Kidney epithelial cell (primary cell): ENCODE measurements around the gene LMCD1. TPM values are rescaled to one million over a fixed set of nuclear protein-coding genes. Genes with fewer than 3 reads are reported as not detected.
"Not testable (repeated sequence)": the region's sequence is repeated elsewhere in the genome, so short reads cannot be mapped to it uniquely, and the experiment has no call there.

Experiments
- DNase-seq: peaks from one replicate; pipeline ENCODE4 v3.0.0-alpha.2; 2010; ENCODE audit warnings: low read depth
- H3K27me3 ChIP-seq: 2 replicates; pipeline ENCODE4 v1.6.0; 2011; ENCODE audit warnings: low read length; ENCODE audit not compliant: control insufficient read depth, insufficient read depth
- H3K36me3 ChIP-seq: 2 replicates; pipeline ENCODE4 v1.5.1; 2011; ENCODE audit warnings: low read length; ENCODE audit not compliant: control insufficient read depth, insufficient read depth
- H3K4me3 ChIP-seq: 2 replicates; pipeline ENCODE4 v1.5.1; 2011; ENCODE audit warnings: low read depth, mild to moderate bottlenecking, control low read depth, low read length
- total RNA-seq: library from RNA; depleted of rRNA; stranded (reverse); fragments of >200 nt; gene quantifications from 2 replicates; pipeline ENCODE4 v1.2.3, GENCODE V29; 2015
- TF ChIP-seq, protein P1 (sequence below): IDR thresholded peaks from 2 replicates; pipeline ENCODE4 v1.5.1; 2011; ENCODE audit warnings: mild to moderate bottlenecking, moderate library complexity, low read length, control low read depth, inconsistent platforms; ENCODE audit not compliant: insufficient read depth, poor library complexity, severe bottlenecking

Gene LMCD1
- total RNA-seq, 1 donor from 2014 or later: 264 TPM

GRCh38 chr3:8576841-8577571, 75.4 kb downstream of the LMCD1 start:
- TF ChIP-seq, protein P1, sequence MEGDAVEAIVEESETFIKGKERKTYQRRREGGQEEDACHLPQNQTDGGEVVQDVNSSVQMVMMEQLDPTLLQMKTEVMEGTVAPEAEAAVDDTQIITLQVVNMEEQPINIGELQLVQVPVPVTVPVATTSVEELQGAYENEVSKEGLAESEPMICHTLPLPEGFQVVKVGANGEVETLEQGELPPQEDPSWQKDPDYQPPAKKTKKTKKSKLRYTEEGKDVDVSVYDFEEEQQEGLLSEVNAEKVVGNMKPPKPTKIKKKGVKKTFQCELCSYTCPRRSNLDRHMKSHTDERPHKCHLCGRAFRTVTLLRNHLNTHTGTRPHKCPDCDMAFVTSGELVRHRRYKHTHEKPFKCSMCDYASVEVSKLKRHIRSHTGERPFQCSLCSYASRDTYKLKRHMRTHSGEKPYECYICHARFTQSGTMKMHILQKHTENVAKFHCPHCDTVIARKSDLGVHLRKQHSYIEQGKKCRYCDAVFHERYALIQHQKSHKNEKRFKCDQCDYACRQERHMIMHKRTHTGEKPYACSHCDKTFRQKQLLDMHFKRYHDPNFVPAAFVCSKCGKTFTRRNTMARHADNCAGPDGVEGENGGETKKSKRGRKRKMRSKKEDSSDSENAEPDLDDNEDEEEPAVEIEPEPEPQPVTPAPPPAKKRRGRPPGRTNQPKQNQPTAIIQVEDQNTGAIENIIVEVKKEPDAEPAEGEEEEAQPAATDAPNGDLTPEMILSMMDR: no peak
- no peaks in the 10 kb centered on the region for H3K36me3 ChIP-seq
- H3K4me3 ChIP-seq: no peak overlapping the region
- no peaks in the 10 kb centered on the region for H3K27me3 ChIP-seq
- DNase-seq: no peak

DNA sequence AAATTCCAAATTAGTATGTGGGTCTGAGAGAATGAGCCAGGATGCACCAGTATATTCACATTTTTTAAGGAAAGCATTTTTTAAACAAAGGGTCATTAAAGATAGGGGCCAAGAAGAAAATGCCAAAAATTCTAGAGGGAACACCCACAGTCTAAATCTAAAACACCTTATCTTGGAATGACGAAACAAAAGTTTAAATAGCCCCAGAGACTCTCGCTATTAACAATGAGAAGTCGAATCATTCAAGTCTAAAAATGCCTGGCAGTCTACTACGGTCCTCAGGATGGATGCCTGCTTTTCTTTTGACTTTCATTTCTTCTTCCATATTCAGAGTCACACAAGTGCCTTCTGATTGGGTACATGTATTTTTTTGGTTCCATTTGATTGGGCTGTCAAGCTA, 76.7 kb downstream of the LMCD1 start:
- H3K27me3 ChIP-seq: no peaks in the 10 kb centered on the region
- no peak for DNase-seq
- H3K36me3 ChIP-seq: no peaks in the 10 kb centered on the region
- TF ChIP-seq, protein P1: no peak
- no peak overlapping the region for H3K4me3 ChIP-seq

DNA sequence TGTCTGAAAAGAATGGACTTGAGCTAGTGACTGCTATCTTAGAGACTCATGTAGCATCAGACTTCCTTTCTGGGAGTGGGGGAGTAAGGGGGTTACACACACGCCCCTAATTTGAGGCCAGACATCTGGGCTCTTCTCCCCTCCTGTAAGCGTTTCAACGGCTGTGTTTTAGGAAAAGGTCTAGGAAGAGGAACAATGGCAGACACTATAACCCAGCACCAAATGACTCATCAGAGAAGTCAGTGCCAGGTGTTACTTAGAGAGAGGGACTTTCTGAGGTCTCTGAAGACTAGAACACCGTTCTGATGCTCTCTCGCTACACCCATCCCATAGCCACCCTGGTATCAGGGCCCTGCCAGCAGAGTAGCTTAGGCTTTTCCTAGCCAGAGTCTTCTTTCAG, 77.5 kb downstream of the LMCD1 start:
- Histone ChIP-seq H3K4me3 (no peak overlapping the region), H3K36me3 (no peaks in the 10 kb centered on the region), H3K27me3 (no peaks in the 10 kb centered on the region)
- DNase-seq: peak; percentile 2
- TF ChIP-seq, protein P1: no peak

DNA sequence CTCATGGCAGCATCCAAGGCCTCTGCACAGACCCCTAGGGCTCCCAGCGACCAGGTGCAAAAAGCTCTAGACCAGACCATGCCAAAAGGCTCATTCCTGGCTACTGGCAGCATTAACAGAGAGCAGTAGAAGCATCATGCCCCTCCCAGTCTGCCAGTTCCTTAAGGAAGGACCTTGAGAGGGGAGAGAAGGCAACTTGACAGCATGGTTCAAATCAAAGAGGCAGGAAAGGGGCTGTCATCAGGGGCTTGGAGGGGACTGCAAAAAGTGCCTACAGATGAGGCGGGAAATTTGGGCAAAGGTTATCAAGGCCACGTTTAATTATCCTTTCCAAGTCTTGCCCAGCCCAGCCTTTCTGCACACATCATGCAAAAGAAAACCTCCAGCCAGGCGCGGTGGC, 78.3 kb downstream of the LMCD1 start:
- H3K4me3 ChIP-seq: no peak overlapping the region
- no peak for DNase-seq
- no peaks in the 10 kb centered on the region for H3K36me3 ChIP-seq
- TF ChIP-seq, protein P1: no peak
- no peaks in the 10 kb centered on the region for H3K27me3 ChIP-seq

DNA sequence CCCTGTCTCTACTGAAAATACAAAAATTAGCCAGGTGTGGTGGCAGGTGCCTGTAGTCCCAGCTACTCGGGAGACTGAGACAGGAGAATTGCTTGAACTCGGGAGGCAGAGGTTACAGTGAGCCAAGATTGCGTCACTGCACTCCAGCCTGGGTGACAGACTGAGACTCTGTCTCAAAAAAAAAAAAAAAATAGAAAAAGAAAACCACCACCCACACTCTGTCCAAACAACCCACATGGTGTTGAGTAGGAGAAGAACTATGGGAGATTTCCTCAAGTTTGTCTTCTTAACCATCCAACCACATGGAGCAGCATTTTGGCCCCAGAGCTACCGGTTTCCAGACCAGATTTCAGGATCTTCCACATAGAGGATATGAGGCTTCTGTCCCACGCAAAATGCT, 78.8 kb downstream of the LMCD1 start:
- H3K4me3 ChIP-seq, H3K36me3 ChIP-seq, H3K27me3 ChIP-seq, DNase-seq: not testable (repeated sequence)

GRCh38 chr3:8581373-8581772, 79.8 kb downstream of the LMCD1 start:
- Histone ChIP-seq H3K36me3 (no peaks in the 10 kb centered on the region), H3K27me3 (no peaks in the 10 kb centered on the region), H3K4me3 (no peak overlapping the region)
- no peak for DNase-seq
- TF ChIP-seq, protein P1: no peak
